MM.1S (cell line): Measurements from ENCODE around the gene IL27RA.

Experiments
- DNase-seq: peaks from one replicate; pipeline ENCODE4 v3.0.0-alpha.2; 2015
- H2AFZ ChIP-seq: fragments of 300-600 bp; sonication (generic); 2 replicates; pipeline ENCODE4 v1.6.0; 2016; ENCODE audit warnings: antibody characterized with exemption, low read length
- H3F3A ChIP-seq: fragments of 300-600 bp; sonication (generic); 2 replicates; pipeline ENCODE4 v1.6.1; 2016; ENCODE audit warnings: mild to moderate bottlenecking, antibody characterized with exemption, low read length, moderate library complexity, mixed read lengths; ENCODE audit not compliant: insufficient read depth
- H3K27ac ChIP-seq: fragments of 300-600 bp; sonication (generic); 2 replicates; pipeline ENCODE4 v1.5.1; 2016; ENCODE audit warnings: mild to moderate bottlenecking, low read length
- H3K27me3 ChIP-seq: fragments of 300-600 bp; sonication (generic); replicated peaks from 2 replicates; pipeline ENCODE4 v1.6.0; 2016; ENCODE audit warnings: low read length; ENCODE audit not compliant: insufficient read depth
- H3K36me3 ChIP-seq: fragments of 300-600 bp; sonication (generic); replicated peaks from 2 replicates; pipeline ENCODE4 v1.6.1; 2016; ENCODE audit warnings: mild to moderate bottlenecking, low read length, mixed read lengths; ENCODE audit not compliant: insufficient read depth
- H3K4me1 ChIP-seq: fragments of 300-600 bp; sonication (generic); 2 replicates; pipeline ENCODE4 v1.6.1; 2016; ENCODE audit warnings: low read length, mixed read lengths
- H3K4me2 ChIP-seq: fragments of 300-600 bp; sonication (generic); 2 replicates; pipeline ENCODE4 v1.6.0; 2016; ENCODE audit warnings: low read depth, low read length
- H3K4me3 ChIP-seq: fragments of 300-600 bp; sonication (generic); 2 replicates; pipeline ENCODE4 v1.5.1; 2016; ENCODE audit warnings: low read length, mixed read lengths
- H3K79me2 ChIP-seq: fragments of 300-600 bp; sonication (generic); 2 replicates; pipeline ENCODE4 v1.6.1; 2016; ENCODE audit warnings: mixed run types, low read length, mixed read lengths
- H3K9ac ChIP-seq: fragments of 300-600 bp; sonication (generic); 2 replicates; pipeline ENCODE4 v1.6.1; 2016; ENCODE audit warnings: low read length, mixed read lengths
- H3K9me2 ChIP-seq: fragments of 300-600 bp; sonication (generic); replicated peaks from 2 replicates; pipeline ENCODE4 v1.6.1; 2016; ENCODE audit warnings: mild to moderate bottlenecking, low read length, mixed read lengths; ENCODE audit not compliant: insufficient read depth
- H3K9me3 ChIP-seq: fragments of 300-600 bp; sonication (generic); replicated peaks from 2 replicates; pipeline ENCODE4 v1.6.1; 2016; ENCODE audit warnings: mild to moderate bottlenecking, low read length, mixed read lengths; ENCODE audit not compliant: insufficient read depth
- H4K20me1 ChIP-seq: fragments of 300-600 bp; sonication (generic); 2 replicates; pipeline ENCODE4 v1.6.1; 2016; ENCODE audit warnings: mild to moderate bottlenecking, low read length, moderate library complexity, mixed read lengths; ENCODE audit not compliant: insufficient read depth
- CTCF ChIP-seq: fragments of 300-600 bp; sonication (generic); IDR thresholded peaks from 2 replicates; pipeline ENCODE4 v1.5.1; 2016; ENCODE audit warnings: antibody characterized with exemption, low read length, mixed read lengths
- EZH2 ChIP-seq: fragments of 300-600 bp; sonication (generic); optimal IDR thresholded peaks from 2 replicates; pipeline ENCODE3; 2017; ENCODE audit warnings: low read depth, mild to moderate bottlenecking, antibody characterized with exemption, low read length, mixed read lengths
- EZH2phosphoT487 ChIP-seq: fragments of 300-600 bp; sonication (generic); IDR thresholded peaks from 2 replicates; pipeline ENCODE4 v1.6.1; 2018; ENCODE audit warnings: antibody characterized with exemption, low read length

IL27RA gene

GRCh38 chr19:14102102-14102696 is 70.6 kb downstream of the IL27RA start:
- Histone ChIP-seq H3K4me3 (peak overlapping the region; percentile 25), H3K79me2 (no peaks in the 10 kb centered on the region), H2AFZ (peak overlapping the region; percentile 57), H3K9me2 (no peaks in the 10 kb centered on the region), H3K9me3 (no peaks in the 10 kb centered on the region), H3K27ac (peak overlapping the region; percentile 78; the same call in 1 of the 2 replicates), H3K9ac (peak overlapping the region; percentile 38), H3K4me2 (peak overlapping the region; percentile 73), H3K27me3 (no peaks in the 10 kb centered on the region), H4K20me1 (no peaks in the 10 kb centered on the region), H3K36me3 (no peaks in the 10 kb centered on the region), H3K4me1 (peaks cover 19% of the 10 kb centered on the region), H3F3A (peaks cover 22% of the 10 kb centered on the region)
- no peak for TF ChIP-seq EZH2
- no peak for TF ChIP-seq CTCF
- no peak for TF ChIP-seq EZH2phosphoT487
- DNase-seq: peak; percentile 27

GRCh38 chr19:14102756-14103155 is 71.2 kb downstream of the IL27RA start:
- Histone ChIP-seq H3K9ac (peak overlapping the region; percentile 38), H4K20me1 (no peaks in the 10 kb centered on the region), H3K4me3 (peak overlapping the region; percentile 25), H3K36me3 (no peaks in the 10 kb centered on the region), H2AFZ (peak overlapping the region; percentile 57), H3F3A (peaks cover 22% of the 10 kb centered on the region), H3K9me2 (no peaks in the 10 kb centered on the region), H3K27me3 (no peaks in the 10 kb centered on the region), H3K9me3 (no peaks in the 10 kb centered on the region), H3K79me2 (no peaks in the 10 kb centered on the region), H3K4me2 (peak overlapping the region; percentile 73), H3K27ac (peak overlapping the region; percentile 78), H3K4me1 (peaks cover 19% of the 10 kb centered on the region)
- TF ChIP-seq EZH2: no peak
- TF ChIP-seq EZH2phosphoT487: no peak
- TF ChIP-seq CTCF: no peak
- peak; percentile 40 for DNase-seq
